Measurements from ENCODE around the gene TRMT61B.

The TRMT61B gene

DNA sequence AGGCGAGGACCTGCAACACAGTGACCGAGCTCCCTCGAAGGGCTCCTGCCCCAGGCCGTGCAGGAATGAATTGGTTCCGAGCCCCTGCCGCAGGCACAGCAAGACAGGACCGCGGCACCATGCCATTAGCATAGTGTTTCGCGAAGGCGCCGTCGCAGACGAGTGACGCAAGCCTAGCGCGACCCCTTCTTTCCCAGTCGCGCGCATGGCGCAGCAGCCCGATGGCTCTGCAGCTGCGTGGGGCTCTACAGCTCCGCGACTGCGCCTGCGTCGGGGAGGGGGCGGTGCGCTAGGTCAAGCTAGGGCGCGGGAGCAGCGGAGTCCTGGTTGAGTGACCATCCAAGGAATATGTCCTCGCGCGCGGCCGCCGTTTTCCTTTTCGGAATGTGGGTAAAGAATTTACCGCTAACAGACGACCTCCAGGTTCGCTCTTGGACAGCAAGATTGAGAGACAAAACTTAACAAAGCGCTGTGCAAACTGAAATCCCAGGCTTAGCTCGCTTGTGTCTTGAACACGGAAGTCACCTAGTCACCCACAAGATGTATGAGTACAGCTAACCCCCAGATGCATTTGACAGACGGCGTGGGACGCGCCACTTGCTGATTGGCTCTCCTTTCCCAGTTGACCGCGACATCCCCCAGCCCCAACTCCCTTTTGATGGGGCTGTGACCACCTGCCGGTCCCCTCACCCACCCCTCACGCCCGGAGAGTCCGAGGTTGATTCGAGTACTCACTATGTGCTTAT lies at the start of gene TRMT61B:
TRMT61B (minus strand) TSS at position 164 of the 746 bp plus-strand sequence; CDS start at position 132, 32 bp downstream.
- DNase-seq, result peak; percentile 98

DNA sequence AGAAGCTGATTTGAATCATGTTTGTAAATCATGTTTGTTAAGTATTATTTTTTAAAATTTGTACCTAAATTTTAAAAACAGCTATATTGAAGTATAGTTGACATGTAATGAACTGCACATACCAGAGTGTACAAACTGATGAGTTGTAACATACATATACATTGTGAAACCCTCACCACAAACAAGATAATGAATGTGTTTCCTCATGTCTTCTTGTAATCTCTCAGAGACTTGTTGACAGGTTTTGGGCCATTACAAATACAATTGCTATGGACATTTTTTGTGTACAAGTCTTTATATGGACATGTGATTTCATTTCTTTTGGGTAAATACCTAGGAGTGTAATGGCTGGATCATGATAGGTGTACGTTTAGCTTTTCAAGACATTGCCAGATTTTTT lies 45.8 kb upstream of the TRMT61B start:
- DNase-seq, result no peak

DNA sequence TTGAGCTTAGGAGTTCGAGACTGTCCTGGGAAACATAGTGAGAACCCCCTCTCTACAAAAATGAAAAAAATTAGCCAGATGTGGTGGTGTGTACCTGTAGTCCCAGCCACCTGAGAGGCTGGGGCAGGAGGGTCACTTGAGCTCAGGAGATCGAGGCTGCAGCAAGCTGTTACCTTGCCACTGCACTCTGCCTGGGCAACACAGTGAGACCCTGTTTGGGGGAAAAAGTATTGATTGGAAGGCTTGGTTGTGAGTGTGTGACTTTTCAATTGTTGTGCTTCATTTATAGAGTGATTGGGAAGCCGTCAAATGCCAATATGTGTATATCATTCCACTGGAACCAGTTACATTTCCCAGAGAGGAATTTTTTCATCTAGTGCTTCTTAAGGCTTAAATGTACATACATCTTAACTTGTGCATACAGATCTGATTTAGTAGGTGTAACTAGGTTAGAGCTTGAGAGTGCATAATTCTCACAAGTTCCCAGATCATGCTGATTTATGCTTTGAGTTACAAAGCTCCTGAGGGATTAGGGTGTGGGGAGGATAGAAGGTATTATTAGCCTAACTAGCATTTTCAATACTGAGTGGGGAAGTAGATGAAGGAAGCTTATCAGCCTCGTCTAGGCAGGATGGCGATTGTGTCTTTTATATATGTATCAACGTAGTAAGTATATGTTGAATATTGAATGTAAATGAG lies 39.7 kb upstream of the TRMT61B start:
- DNase-seq, result no peak

DNA sequence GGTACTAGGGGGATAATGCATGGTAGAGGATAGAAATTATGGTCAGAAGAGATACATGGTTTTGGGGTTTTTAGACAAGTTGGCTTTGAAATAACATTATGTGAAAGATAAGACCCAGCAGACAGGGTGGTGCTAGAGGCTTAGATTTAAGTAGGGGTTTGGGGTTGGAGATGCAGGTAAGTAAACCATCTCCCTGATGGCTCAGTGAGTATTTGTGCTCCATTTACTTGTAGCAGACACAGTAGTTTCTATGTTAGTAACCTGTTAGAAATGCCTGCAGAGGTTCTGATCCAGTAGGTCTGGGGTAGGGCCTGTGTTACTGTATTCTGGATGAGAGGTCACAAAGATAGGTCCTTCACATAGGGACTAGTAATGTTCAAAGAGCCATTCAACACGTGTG lies 38.1 kb upstream of the TRMT61B start:
- DNase-seq, result no peak

DNA sequence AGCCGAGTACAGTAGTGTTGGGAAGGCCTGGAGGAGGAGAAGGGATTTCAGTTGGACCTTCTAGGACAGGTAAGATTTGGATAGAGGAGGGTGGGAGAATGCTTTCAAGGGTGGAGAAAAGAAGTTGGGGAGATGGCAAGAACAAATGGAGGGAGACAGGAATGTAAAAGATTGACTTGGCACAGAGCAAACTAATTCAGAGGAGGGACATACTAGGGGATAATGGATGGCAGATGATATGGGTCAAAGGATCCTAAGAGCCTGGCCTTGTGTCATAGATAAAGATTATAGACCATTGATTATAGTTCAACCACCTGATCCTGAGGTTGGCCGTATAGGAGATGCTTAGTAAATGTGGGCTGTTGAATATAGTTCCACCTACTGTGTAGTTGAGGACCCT lies 36.7 kb upstream of the TRMT61B start:
- no peak for DNase-seq

DNA sequence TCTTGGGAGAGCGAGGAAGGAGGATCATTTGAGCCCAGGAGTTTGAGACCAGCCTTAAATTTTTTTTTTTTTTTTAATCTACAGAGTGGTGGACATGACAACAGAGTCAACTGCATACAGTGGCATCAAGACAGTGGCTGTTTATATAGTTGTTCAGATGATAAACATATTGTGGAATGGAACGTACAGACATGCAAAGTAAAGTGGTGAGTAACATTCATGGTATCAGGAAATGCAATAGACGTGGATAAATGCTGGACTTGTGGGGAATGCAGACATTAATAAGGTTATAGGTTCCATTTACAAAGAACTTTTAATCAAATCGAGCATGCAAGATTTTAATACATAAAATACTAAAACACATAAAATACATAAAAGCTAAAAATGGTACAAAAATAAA lies 36.3 kb upstream of the TRMT61B start:
- no peak for DNase-seq

DNA sequence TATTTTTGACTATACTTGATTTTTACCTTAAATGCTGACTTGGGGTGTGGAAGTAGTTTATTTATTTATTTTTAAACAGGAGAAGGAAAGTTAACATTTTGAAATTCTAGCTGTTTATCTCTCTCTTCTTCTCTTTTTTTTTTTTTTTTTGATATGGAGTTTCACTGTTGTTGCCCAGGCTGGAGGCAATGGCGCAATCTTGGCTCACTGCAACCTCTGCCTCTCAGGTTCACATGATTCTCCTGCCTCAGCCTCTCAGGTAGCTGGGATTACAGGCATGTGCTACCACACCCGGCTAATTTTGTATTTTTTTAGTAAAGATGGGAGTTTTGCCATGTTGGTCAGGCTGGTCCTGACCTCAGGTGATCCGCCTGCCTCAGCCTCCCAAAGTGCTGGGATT lies 35.4 kb upstream of the TRMT61B start:
- no peak for DNase-seq

DNA sequence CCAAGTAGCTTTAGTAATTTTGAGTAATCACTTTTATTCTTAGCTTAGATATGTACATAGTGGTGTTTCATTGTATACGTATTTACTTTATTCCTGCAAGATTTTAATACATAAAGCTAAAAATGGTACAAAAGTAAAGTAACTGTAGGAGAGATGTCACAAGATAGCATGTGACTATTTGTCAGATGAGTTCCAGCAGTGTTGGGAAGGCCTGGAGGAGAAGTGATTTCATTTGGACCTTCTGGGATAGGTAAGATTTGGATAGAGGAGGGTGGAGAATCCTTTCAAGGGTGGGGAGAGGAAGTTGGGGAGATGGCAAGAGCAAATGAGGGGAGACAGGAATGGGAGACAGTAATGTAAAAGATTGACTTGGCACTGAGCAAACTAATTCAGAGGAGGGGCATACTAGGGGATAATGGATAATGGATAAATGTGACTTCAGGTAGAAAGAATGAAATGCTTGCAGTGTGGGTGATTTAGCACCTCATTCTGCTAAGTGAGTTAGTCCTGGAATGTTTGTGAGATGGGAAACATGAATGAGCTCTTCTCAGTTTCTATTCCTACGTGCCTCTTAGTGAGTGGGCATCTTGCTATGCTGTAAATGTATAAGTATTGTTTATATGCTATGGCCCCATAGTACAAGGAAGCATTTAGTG lies 34.8 kb upstream of the TRMT61B start:
- DNase-seq, result no peak

DNA sequence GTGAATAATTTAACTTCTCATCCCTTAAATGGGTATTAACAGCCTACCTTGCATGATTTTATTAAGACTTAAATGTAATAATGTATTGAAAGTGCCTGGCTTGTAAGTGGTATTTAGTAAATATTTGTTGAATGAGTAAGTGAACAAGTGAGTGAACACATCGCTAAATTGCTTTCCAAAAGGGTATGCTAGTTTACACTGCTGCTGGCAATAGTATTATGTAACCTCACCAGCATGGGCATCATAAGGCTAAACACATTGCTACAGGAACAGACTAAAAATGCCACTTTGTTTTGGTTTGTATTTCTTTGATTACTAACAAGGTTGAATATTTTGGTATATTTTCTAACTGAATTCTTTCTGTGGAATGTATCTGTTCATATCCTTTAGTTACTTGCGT lies 34.2 kb upstream of the TRMT61B start:
- no peak for DNase-seq

DNA sequence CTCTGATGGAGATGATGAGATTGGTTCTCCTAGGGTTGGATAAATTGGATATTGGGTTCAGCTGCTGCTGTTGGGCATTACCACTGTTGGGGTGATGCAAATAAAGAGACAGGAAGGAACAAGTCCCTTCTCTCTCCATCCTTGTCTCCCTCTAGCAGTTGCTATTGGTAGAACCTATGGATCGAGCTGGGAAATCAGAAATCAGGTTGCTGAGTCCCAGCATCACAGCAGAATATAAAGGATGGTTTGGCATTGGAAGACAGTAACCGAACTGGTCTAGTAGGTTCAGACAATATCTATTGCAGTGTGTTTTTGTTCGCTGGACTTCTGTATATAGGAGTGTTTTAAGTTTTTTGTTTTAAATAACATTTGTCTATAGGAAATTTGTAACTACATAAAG lies 32.5 kb upstream of the TRMT61B start:
- no peak for DNase-seq

DNA sequence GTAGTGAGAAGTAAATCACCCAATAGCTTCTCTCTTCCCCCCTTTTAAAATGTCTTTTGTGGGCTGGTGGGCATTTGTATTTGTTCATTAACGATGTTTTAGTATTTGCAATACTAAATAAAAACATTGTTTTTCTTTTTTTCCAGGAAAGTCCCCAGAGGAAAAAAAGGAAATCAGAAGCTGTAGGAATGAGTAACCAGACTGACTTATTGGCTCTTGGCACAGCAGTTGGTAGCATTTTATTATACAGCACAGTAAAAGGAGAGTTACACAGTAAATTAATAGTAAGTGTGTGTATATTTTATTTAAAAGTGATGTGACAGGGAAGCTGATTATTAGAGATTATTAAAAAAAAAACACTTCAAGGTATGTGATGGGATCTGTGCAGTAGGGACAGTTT lies 31.7 kb upstream of the TRMT61B start:
- DNase-seq, result no peak

DNA sequence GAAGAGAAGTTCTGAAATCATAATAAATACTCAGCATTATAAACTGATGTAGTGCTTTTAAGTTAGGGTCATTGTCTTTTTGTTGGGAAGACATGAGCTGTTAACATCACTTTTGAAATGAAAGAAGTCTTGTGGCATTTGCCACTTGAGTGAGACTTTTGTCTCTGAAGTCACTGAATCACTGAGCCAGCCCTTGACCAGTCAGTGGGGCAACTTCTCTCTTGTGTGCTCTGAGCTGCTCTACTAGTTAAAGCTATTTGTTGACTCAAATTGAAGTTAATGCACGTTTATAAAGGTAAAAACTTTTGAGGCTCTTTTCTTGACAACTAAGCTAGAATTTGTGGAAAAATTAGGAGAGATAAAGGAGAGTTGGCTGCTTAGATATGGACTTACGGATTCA lies 31.1 kb upstream of the TRMT61B start:
- no peak for DNase-seq

DNA sequence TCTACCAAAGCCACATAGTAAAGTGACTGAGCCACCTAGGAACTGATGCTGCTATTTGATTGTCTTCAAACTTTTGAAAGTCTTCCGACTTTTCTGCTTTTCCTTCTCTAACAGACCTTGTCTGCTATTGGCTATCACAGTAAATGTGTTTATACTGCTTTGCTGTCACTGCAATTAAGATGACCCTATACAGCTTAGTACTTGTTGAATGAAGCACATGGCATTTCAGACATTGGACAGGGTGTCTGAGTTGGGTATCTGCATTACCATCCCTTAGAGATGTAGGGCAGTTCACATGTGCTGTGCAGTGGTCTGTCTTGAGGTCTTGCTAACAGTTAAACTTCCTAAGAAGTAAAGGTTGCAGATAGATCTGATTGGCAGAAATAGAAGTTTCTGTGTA lies 27.9 kb upstream of the TRMT61B start:
- no peak for DNase-seq

DNA sequence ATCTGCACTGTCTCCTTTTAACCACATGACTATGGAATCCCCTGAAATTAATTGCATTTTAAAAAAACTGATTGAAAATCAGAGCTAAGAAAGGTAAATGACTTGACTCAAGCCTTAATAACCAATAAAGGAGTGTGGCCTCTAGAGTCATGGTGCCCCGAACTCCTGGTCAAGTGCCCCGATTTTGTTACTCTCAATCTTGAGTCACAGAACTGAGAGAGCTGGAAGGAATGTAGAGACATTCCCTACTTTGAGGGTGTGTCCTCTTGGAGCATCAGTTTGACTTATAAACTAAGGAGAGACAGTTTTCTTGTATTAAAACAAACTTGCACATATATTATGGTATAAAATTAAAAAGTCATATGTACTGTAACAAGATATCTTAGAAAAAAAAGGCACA lies 26.8 kb upstream of the TRMT61B start:
- DNase-seq, result no peak

DNA sequence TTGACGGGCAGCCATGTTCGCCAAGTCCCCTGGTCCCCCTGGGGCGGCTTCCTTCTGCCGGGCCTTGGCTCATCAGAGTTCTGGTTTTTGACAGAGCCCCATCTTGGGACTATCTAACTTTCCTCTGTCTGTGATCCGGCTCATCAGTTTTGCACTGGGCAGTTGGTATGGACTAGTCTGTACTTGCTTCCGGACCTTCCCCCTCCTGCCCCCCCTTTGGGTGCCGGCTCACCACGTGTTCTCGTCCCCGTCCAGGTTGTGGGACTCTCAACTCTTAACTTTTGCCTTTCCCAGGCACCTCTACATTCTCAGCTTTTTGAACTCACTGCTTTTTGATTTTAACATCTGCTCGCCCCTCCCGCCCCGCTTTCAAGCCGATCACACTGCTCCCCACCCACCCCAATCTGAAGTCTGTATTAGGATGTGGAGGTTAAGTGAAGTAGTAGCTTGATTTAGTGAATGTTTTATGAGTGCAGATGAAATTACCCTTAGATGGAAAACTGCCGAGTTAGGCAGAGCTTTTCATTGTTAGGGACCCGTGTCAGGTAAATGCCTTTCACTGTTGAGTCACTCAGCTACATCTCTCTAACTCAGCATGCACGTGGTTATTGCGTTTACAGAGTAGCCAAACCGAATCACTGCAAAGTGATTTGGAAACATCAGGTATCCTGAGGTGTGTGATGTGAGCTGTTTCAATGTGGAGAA lies 25.2 kb upstream of the TRMT61B start:
- DNase-seq, result peak; percentile 59

DNA sequence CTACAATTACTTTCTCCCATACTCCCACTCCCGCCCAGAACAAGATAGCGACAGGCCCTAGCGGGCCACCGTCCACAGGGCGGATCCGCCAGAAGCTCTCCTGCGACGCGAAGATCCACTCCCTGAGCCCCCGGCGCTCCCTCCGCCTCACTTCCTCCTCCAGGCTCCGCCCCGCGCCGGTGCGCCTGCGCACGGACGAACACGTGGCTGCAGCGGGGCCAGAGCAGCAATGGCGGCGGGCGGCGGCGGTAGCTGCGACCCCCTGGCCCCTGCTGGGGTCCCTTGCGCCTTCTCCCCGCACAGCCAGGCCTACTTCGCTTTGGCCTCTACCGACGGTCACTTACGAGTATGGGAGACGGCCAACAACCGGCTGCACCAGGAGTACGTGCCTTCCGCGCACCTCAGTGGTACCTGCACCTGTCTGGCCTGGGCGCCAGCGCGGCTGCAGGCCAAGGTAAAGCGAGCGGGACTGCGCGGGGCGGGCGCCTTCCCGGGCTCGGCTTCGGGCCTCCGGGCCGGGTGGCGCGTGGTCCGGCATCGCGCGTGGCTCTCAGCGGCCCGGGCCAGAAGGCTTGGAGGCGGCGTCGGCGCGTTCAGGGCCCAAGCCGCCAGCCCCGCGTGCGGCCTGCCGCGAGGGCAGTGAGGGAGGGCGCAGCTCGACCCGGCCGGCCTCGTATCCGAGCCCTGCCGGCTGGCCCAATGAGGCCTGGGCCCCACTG lies 24.5 kb upstream of the TRMT61B start, which contains the start of gene WDR43:
WDR43 (plus strand) TSS at position 198 of the 719 bp plus-strand sequence; CDS start at position 230, 32 bp downstream.
- peak; percentile 99 for DNase-seq

DNA sequence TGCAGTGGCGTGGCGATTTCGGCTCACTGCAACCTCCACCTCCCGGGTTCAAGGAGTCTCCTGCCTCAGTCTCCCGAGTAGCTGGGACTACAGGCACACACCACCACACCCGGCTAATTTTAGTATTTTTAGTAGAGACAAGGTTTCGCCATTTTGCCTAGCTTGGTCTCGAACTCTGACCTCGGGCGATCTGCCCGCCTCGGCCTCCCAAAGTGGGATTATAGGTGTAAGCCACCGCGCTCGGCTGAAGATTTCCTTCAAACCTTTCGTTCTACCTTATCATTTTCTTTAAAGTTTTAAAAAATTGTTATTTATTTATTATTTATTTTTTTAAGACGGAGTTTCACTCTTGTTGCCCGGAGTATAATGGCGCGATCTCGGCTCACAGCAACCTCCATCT lies 23.4 kb upstream of the TRMT61B start:
- DNase-seq, result no peak

DNA sequence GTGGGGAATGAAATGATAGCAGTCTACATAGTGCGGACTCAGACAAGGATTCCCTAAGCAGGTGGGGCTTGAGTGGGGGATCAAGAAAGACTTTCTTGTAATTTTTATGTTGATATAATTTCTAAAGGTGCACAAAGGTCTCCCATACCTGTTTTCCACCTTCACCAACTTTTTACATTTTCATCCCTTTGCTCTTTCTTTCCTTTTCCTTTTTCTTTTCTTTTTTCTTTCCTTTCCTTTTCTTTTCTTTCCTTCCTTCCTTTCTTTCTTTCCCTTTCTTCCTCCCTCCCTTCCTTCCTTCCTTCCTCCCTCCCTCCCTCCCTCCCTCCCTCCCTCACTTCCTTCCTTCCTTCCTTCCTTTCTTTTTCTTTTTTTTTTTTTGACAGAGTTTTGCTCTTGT lies 10.1 kb upstream of the TRMT61B start:
- no peak for DNase-seq

DNA sequence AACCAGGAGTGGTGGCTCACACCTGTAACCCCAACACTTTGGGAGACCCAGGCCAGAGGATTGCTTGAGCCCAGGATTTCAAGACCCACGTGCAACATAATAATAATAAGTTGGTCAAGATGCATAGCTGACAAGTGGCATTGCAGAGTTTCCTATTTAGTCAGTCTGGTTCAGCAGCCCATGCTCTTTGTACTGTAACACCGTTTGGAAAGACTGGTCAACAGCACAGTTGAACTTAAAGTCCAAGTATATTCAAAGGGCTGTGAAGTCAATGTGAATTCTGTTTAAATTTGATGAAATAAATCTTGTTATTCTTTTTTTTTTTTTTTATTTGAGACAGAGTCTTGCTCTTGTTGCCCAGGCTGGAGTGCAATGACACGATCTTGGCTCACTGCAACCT lies 1.5 kb upstream of the TRMT61B start:
- no peak for DNase-seq

DNA sequence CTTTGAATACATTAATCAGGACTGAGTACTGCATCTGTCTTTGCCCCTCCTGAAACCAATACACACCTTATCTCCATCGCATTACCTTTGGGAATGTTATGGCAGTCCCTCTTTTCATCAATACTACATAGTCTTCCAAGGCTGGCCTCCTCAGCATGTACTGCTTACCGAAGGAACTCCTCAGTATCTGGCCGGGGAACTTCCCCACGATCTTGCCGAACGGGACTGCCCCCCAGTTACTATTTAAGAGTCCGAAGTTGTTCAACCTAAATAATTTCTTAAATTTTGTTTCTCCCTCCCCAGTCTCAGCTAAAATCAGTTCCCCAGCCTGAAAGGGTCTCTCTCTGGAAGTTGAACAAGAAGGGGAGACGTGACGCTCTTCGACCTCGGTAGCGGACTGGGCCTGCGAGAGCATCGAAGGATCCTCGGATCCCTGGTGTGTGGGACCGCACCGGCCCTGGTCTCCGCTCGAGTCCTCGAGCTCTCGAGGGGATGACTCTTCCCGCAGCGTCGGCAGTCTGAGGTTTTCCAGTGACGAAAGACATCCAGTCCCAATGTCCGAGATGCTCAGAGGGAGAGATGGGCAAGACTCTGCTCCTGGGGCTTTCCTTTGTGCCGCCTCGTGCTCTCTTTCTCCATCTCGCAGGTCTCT lies 489 bp downstream of the TRMT61B start:
- no peak for DNase-seq

DNA sequence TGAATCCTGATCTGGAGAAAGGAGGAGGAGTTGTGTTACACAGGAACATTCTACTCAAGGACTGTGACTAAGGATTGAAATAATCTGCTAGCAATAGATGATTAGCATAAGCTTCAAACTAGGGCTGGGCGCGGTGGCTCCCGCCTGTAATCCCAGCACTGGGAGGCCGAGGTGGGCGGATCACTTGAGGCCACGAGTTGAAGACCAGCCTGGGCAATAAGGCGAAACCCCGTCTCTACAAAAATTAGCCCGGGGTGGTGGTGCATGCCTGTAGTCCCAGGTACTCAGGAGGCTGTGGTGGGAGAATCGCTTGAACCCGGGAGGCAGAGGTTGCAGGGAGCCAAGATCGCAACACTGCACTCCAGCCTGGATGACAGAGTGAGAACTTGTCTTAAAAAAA lies 1.5 kb downstream of the TRMT61B start:
- no peak for DNase-seq

DNA sequence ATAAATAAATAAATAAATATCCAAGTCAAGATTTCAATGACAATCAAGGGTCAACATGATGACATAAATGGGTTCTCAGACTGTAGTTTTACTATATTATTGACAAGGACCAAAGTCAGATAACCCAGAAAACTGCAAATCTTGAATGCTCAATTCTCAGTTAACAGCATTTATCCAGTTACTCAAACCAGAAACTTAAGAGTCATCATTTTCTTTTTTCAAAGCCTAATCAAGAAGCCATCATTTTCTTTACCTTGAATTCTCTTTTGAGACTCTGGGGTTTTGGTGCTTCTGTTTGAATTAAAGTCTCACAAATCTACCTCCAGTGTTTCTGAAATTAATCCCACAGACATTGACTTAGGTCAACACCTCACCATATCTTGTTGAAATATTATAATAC lies 14.1 kb downstream of the TRMT61B start:
- DNase-seq, result no peak

Data from RPMI8226 (cell line).